Stimulated activated CD8-positive, alpha-beta memory T cell treated with anti-CD3 and anti-CD28 coated beads, Interleukin-2, amount 100 ng/mL, for 48 hours (primary cell): Measurements from ENCODE around the gene GNA12.
"Not testable (repeated sequence)": the region's sequence is repeated elsewhere in the genome, so short reads cannot be mapped to it uniquely, and the experiment has no call there.

Experiments
- DNase-seq, 2 donors: peaks; one replicate each; pipeline ENCODE4 v3.0.0-alpha.2; 2020; ENCODE audit warnings: low read depth in 2 of 2

GNA12 gene

GRCh38 chr7:2755531-2755930 is 88.6 kb downstream of the GNA12 start:
- DNase-seq = no peak

GRCh38 chr7:2754912-2755311 is 89.2 kb downstream of the GNA12 start:
- DNase-seq = no peak

- no peak for DNase-seq
Measured at GRCh38 chr7:2754086-2754485, 90.0 kb downstream of the GNA12 start.

- no peak for DNase-seq
Measured at GRCh38 chr7:2753148-2753547, 91.0 kb downstream of the GNA12 start.

GRCh38 chr7:2751086-2751485 is 93.0 kb downstream of the GNA12 start:
- DNase-seq = no peak

GRCh38 chr7:2750004-2750407 is 94.1 kb downstream of the GNA12 start:
- DNase-seq = no peak

GRCh38 chr7:2748684-2749083 is 95.4 kb downstream of the GNA12 start:
- not testable (repeated sequence) for DNase-seq

GRCh38 chr7:2743523-2744185 is 100.5 kb downstream of the GNA12 start:
- DNase-seq = not testable (repeated sequence)

GRCh38 chr7:2738766-2739549 is 105.2 kb downstream of the GNA12 start:
- DNase-seq = no peak

GRCh38 chr7:2737771-2738540 is 106.2 kb downstream of the GNA12 start:
- no peak for DNase-seq

GRCh38 chr7:2737005-2737743 is 106.9 kb downstream of the GNA12 start:
- DNase-seq = not testable (repeated sequence)

GRCh38 chr7:2736411-2736914 is 107.6 kb downstream of the GNA12 start:
- DNase-seq = no peak

- DNase-seq = no peak
Measured at GRCh38 chr7:2735744-2736143, 108.4 kb downstream of the GNA12 start.

- no peak for DNase-seq
Measured at GRCh38 chr7:2734751-2735571, 109.1 kb downstream of the GNA12 start.

GRCh38 chr7:2734084-2734686 is 109.9 kb downstream of the GNA12 start:
- no peak for DNase-seq

GRCh38 chr7:2732959-2733584 is 111.0 kb downstream of the GNA12 start:
- DNase-seq = no peak

- no peak for DNase-seq
Measured at GRCh38 chr7:2732388-2732787, 111.7 kb downstream of the GNA12 start.

GRCh38 chr7:2730846-2731770 is 113.0 kb downstream of the GNA12 start:
- no peak for DNase-seq
